GM12891 (cell line): ENCODE results near the gene PARD3.

Source experiments
- POLR2A ChIP-seq: IDR thresholded peaks from 2 replicates; pipeline ENCODE4 v1.6.1; 2011; ENCODE audit warnings: low read depth, low read length, control low read depth
- POLR2AphosphoS5 ChIP-seq: IDR thresholded peaks from 2 replicates; pipeline ENCODE4 v1.6.1; 2011; ENCODE audit warnings: low read depth, low read length, control low read depth
- SPI1 ChIP-seq: IDR thresholded peaks from 2 replicates; pipeline ENCODE4 v1.6.1; 2011; ENCODE audit warnings: low read depth, low read length, control low read depth

GRCh38 chr10:34423673-34424625 lies 391.1 kb downstream of the PARD3 start:
- TF ChIP-seq SPI1 (no peak), POLR2AphosphoS5 (no peak), POLR2A (no peak)
